HG03558 (cell line): Measurements from ENCODE around the gene ANGPTL7.
"Not testable (repeated sequence)": the region's sequence is repeated elsewhere in the genome, so short reads cannot be mapped to it uniquely, and the experiment has no call there.

Experiments
- ATAC-seq: cut with Tn5 transposase; IDR thresholded peaks from one replicate; pipeline ENCODE4 v1.9.1; 2021; ENCODE audit warnings: moderate number of reproducible peaks; ENCODE audit not compliant: unreplicated experiment; ENCODE audit errors: extremely low read depth

ANGPTL7 gene

GRCh38 chr1:11188858-11189451 lies at the start of gene ANGPTL7:
Gene ANGPTL7 (plus strand): TSS chr1:11189355. CDS start chr1:11189580, 225 bp downstream.
- no peak for ATAC-seq

- no peak for ATAC-seq
Observed at GRCh38 chr1:11142618-11143391, 46.4 kb upstream of the ANGPTL7 start.

- no peak for ATAC-seq
Observed at GRCh38 chr1:11143401-11143800, 45.8 kb upstream of the ANGPTL7 start.

- no peak for ATAC-seq
Observed at GRCh38 chr1:11143907-11144306, 45.2 kb upstream of the ANGPTL7 start.

GRCh38 chr1:11144570-11145256 lies 44.4 kb upstream of the ANGPTL7 start:
- no peak for ATAC-seq

GRCh38 chr1:11145741-11146140 lies 43.4 kb upstream of the ANGPTL7 start:
- ATAC-seq, result no peak

- no peak for ATAC-seq
Observed at GRCh38 chr1:11147197-11147770, 41.9 kb upstream of the ANGPTL7 start.

GRCh38 chr1:11150326-11150725 lies 38.8 kb upstream of the ANGPTL7 start:
- no peak for ATAC-seq

- no peak for ATAC-seq
Observed at GRCh38 chr1:11151114-11151513, 38.0 kb upstream of the ANGPTL7 start.

- no peak for ATAC-seq
Observed at GRCh38 chr1:11151826-11152612, 37.1 kb upstream of the ANGPTL7 start.

- ATAC-seq, result no peak
Observed at GRCh38 chr1:11152755-11153154, 36.4 kb upstream of the ANGPTL7 start.

GRCh38 chr1:11153184-11153583 lies 36.0 kb upstream of the ANGPTL7 start:
- no peak for ATAC-seq

- ATAC-seq, result no peak
Observed at GRCh38 chr1:11156441-11156840, 32.7 kb upstream of the ANGPTL7 start.

- no peak for ATAC-seq
Observed at GRCh38 chr1:11156963-11157362, 32.2 kb upstream of the ANGPTL7 start.

- ATAC-seq, result no peak
Observed at GRCh38 chr1:11157394-11157793, 31.8 kb upstream of the ANGPTL7 start.

- no peak for ATAC-seq
Observed at GRCh38 chr1:11157867-11158266, 31.3 kb upstream of the ANGPTL7 start.

- no peak for ATAC-seq
Observed at GRCh38 chr1:11158291-11158690, 30.9 kb upstream of the ANGPTL7 start.

GRCh38 chr1:11158720-11159321 lies 30.3 kb upstream of the ANGPTL7 start:
- ATAC-seq, result no peak

- not testable (repeated sequence) for ATAC-seq
Observed at GRCh38 chr1:11162752-11163151, 26.4 kb upstream of the ANGPTL7 start.

- ATAC-seq, result not testable (repeated sequence)
Observed at GRCh38 chr1:11166744-11167143, 22.4 kb upstream of the ANGPTL7 start.
